WTC11 (cell line): ENCODE results near the gene PLXNB1. TPM values are rescaled to one million over a fixed set of nuclear protein-coding genes. Genes with fewer than 3 reads are reported as not detected.

Experiments
- CBFB ChIP-seq: sonication (generic); formaldehyde crosslinking; IDR thresholded peaks from 2 replicates; pipeline ENCODE4 v1.8.1; 2022; ENCODE audit warnings: mild to moderate bottlenecking, low read depth, missing genetic modification reagents
- CREM ChIP-seq: sonication (generic); formaldehyde crosslinking; IDR thresholded peaks from 2 replicates; pipeline ENCODE4 v1.8.1; 2022; ENCODE audit warnings: mild to moderate bottlenecking, missing genetic modification reagents, moderate library complexity
- ETV6 ChIP-seq: sonication (generic); formaldehyde crosslinking; IDR thresholded peaks from 2 replicates; pipeline ENCODE4 v1.8.1; 2022; ENCODE audit warnings: mild to moderate bottlenecking, missing genetic modification reagents
- FOXP1 ChIP-seq: sonication (generic); formaldehyde crosslinking; IDR thresholded peaks from 2 replicates; pipeline ENCODE4 v1.8.0; 2022; ENCODE audit warnings: missing genetic modification reagents, mild to moderate bottlenecking, moderate library complexity, borderline replicate concordance
- JAZF1 ChIP-seq: fragments of 250-450 bp; sonication (Bioruptor Pico); IDR thresholded peaks from 2 replicates; pipeline ENCODE4 v1.9.0; 2021; ENCODE audit warnings: moderate library complexity, mild to moderate bottlenecking, inconsistent platforms
- JUN ChIP-seq: sonication (generic); formaldehyde crosslinking; IDR thresholded peaks from 2 replicates; pipeline ENCODE4 v1.8.0; 2023; ENCODE audit warnings: mild to moderate bottlenecking, missing genetic modification reagents
- KAT7 ChIP-seq: sonication (generic); formaldehyde crosslinking; IDR thresholded peaks from 2 replicates; pipeline ENCODE4 v1.8.1; 2023; ENCODE audit warnings: missing genetic modification reagents, mild to moderate bottlenecking, borderline replicate concordance
- MYBL2 ChIP-seq: sonication (generic); formaldehyde crosslinking; IDR thresholded peaks from 2 replicates; pipeline ENCODE4 v1.8.1; 2023; ENCODE audit warnings: mild to moderate bottlenecking, moderate library complexity, missing genetic modification reagents
- NFATC4 ChIP-seq: fragments of 250-450 bp; sonication (Bioruptor Pico); IDR thresholded peaks from 2 replicates; pipeline ENCODE4 v1.9.0; 2021; ENCODE audit warnings: mild to moderate bottlenecking
- NR1H2 ChIP-seq: sonication (generic); formaldehyde crosslinking; IDR thresholded peaks from 2 replicates; pipeline ENCODE4 v1.9.0; 2021; ENCODE audit warnings: mild to moderate bottlenecking, moderate library complexity, missing genetic modification reagents
- SMAD4 ChIP-seq: sonication (generic); formaldehyde crosslinking; IDR thresholded peaks from 2 replicates; pipeline ENCODE4 v1.8.0; 2022; ENCODE audit warnings: mild to moderate bottlenecking, missing genetic modification reagents
- TCF7 ChIP-seq: sonication (generic); formaldehyde crosslinking; IDR thresholded peaks from 2 replicates; pipeline ENCODE4 v1.8.0; 2022; ENCODE audit warnings: mild to moderate bottlenecking, low read depth, missing genetic modification reagents, moderate library complexity
- TEAD4 ChIP-seq: sonication (generic); formaldehyde crosslinking; IDR thresholded peaks from 2 replicates; pipeline ENCODE4 v1.8.0; 2022; ENCODE audit warnings: mild to moderate bottlenecking, missing genetic modification reagents
- ZNF219 ChIP-seq: sonication (generic); formaldehyde crosslinking; IDR thresholded peaks from 2 replicates; pipeline ENCODE4 v1.8.0; 2023; ENCODE audit warnings: missing genetic modification reagents, mild to moderate bottlenecking, borderline replicate concordance
- ZNF232 ChIP-seq: sonication (generic); formaldehyde crosslinking; IDR thresholded peaks from 2 replicates; pipeline ENCODE4 v1.8.0; 2022; ENCODE audit warnings: mild to moderate bottlenecking, missing genetic modification reagents
- ZNF317 ChIP-seq: sonication (generic); formaldehyde crosslinking; IDR thresholded peaks from 2 replicates; pipeline ENCODE4 v1.8.1; 2023; ENCODE audit warnings: low read depth, mild to moderate bottlenecking, moderate library complexity, missing genetic modification reagents, borderline replicate concordance
- ZNF396 ChIP-seq: fragments of 250-450 bp; sonication (Bioruptor Pico); IDR thresholded peaks from 2 replicates; pipeline ENCODE4 v1.8.0; 2021; ENCODE audit warnings: mild to moderate bottlenecking, moderate library complexity, borderline replicate concordance
- ZNF423 ChIP-seq: fragments of 250-450 bp; sonication (Bioruptor Pico); IDR thresholded peaks from 2 replicates; pipeline ENCODE4 v2.1.2; 2022; ENCODE audit warnings: mild to moderate bottlenecking, moderate library complexity
- total RNA-seq: library from RNA; stranded (reverse); gene quantifications from 3 replicates; pipeline ENCODE4 v1.2.3, GENCODE V29; 2021
- TF ChIP-seq, protein P1 (sequence below): sonication (generic); formaldehyde crosslinking; IDR thresholded peaks from 2 replicates; pipeline ENCODE4 v1.8.1; 2022; ENCODE audit warnings: mild to moderate bottlenecking, missing genetic modification reagents, moderate library complexity, borderline replicate concordance
- TF ChIP-seq, protein P2 (sequence below): sonication (generic); formaldehyde crosslinking; conservative IDR thresholded peaks from 2 replicates; pipeline ENCODE4 v1.8.1; 2022; ENCODE audit warnings: mild to moderate bottlenecking, missing genetic modification reagents
- TF ChIP-seq, protein P3 (sequence below): sonication (generic); formaldehyde crosslinking; IDR thresholded peaks from 2 replicates; pipeline ENCODE4 v1.8.0; 2023; ENCODE audit warnings: missing genetic modification reagents, mild to moderate bottlenecking, borderline replicate concordance
- TF ChIP-seq, protein P4 (sequence below): sonication (generic); formaldehyde crosslinking; IDR thresholded peaks from 2 replicates; pipeline ENCODE4 v1.8.1; 2023; ENCODE audit warnings: mild to moderate bottlenecking, missing genetic modification reagents, moderate library complexity
- TF ChIP-seq, protein P5 (sequence below): sonication (generic); formaldehyde crosslinking; IDR thresholded peaks from 2 replicates; pipeline ENCODE4 v1.8.1; 2022; ENCODE audit warnings: low read depth, mild to moderate bottlenecking, moderate library complexity, missing genetic modification reagents, borderline replicate concordance
- TF ChIP-seq, protein P6 (sequence below): sonication (generic); formaldehyde crosslinking; IDR thresholded peaks from 2 replicates; pipeline ENCODE4 v1.8.1; 2023; ENCODE audit warnings: mild to moderate bottlenecking, moderate library complexity, missing genetic modification reagents
- TF ChIP-seq, protein P7 (sequence below): fragments of 250-450 bp; sonication (Bioruptor Pico); conservative IDR thresholded peaks from 2 replicates; pipeline ENCODE4 v1.9.0; 2021; ENCODE audit warnings: mild to moderate bottlenecking
- TF ChIP-seq, protein P8 (sequence below): sonication (generic); formaldehyde crosslinking; IDR thresholded peaks from 2 replicates; pipeline ENCODE4 v1.8.1; 2022; ENCODE audit warnings: low read depth, missing genetic modification reagents, borderline replicate concordance

The PLXNB1 gene
- total RNA-seq, 1 experiment from 2014 or later: 143 TPM

DNA sequence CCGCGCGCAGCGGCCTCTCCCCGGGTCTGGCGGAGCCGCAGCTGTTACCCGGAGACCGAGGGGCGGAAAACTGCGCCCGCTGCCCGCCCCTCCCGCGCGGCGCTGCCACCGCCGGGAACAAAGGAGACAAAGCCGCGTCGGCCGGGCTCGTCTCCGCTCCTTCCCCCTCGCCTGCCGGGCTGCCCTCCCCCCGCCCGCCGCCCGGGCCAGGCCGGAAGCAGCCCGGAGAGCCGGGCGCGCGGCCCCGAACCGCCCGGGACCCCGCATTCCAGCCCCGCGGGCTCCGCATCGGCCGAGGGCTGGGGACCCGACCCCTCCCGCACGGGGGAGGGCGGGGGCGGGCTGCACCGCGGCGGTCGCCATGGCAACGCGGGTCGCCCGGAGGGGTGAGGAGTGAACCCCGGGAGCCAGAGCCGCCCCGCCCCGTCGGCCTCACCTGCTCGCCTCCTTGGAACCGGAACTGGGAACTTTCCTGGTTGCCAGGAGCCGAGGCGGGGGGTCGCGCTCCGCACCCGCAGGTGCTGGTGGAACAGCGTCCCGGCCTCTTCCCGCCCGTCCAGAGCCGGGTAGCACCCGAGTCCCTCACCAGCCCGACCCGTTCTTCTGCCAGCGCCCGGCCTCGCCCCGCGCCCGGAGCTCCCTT, 448 bp downstream of the PLXNB1 start (continued):
- TF ChIP-seq FOXP1 (no peak), ZNF317 (CRISPR knock-in tag) (no peak; the same call in 1 of the 2 replicates), TCF7 (CRISPR knock-in tag) (no peak), JUN (CRISPR knock-in tag) (0 out of 2 replicates have a peak, but pooled peaks have one; percentile 20), CBFB (CRISPR knock-in tag) (no peak), JAZF1 (CRISPR knock-in tag) (no peak), MYBL2 (CRISPR knock-in tag) (no peak), CREM (CRISPR knock-in tag) (no peak), NR1H2 (no peak), ETV6 (no peak; the same call in 1 of the 2 replicates), NFATC4 (CRISPR knock-in tag) (no peak), TEAD4 (CRISPR knock-in tag) (no peak), ZNF396 (no peak), SMAD4 (CRISPR knock-in tag) (no peak), ZNF219 (CRISPR knock-in tag) (no peak), ZNF232 (CRISPR knock-in tag) (no peak), KAT7 (no peak), ZNF423 (CRISPR knock-in tag) (peak; percentile 79)
- TF ChIP-seq, protein P1, sequence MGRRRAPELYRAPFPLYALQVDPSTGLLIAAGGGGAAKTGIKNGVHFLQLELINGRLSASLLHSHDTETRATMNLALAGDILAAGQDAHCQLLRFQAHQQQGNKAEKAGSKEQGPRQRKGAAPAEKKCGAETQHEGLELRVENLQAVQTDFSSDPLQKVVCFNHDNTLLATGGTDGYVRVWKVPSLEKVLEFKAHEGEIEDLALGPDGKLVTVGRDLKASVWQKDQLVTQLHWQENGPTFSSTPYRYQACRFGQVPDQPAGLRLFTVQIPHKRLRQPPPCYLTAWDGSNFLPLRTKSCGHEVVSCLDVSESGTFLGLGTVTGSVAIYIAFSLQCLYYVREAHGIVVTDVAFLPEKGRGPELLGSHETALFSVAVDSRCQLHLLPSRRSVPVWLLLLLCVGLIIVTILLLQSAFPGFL: no peak
- TF ChIP-seq, protein P2, sequence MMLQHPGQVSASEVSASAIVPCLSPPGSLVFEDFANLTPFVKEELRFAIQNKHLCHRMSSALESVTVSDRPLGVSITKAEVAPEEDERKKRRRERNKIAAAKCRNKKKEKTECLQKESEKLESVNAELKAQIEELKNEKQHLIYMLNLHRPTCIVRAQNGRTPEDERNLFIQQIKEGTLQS (CRISPR knock-in tag): no peak
- TF ChIP-seq, protein P3, sequence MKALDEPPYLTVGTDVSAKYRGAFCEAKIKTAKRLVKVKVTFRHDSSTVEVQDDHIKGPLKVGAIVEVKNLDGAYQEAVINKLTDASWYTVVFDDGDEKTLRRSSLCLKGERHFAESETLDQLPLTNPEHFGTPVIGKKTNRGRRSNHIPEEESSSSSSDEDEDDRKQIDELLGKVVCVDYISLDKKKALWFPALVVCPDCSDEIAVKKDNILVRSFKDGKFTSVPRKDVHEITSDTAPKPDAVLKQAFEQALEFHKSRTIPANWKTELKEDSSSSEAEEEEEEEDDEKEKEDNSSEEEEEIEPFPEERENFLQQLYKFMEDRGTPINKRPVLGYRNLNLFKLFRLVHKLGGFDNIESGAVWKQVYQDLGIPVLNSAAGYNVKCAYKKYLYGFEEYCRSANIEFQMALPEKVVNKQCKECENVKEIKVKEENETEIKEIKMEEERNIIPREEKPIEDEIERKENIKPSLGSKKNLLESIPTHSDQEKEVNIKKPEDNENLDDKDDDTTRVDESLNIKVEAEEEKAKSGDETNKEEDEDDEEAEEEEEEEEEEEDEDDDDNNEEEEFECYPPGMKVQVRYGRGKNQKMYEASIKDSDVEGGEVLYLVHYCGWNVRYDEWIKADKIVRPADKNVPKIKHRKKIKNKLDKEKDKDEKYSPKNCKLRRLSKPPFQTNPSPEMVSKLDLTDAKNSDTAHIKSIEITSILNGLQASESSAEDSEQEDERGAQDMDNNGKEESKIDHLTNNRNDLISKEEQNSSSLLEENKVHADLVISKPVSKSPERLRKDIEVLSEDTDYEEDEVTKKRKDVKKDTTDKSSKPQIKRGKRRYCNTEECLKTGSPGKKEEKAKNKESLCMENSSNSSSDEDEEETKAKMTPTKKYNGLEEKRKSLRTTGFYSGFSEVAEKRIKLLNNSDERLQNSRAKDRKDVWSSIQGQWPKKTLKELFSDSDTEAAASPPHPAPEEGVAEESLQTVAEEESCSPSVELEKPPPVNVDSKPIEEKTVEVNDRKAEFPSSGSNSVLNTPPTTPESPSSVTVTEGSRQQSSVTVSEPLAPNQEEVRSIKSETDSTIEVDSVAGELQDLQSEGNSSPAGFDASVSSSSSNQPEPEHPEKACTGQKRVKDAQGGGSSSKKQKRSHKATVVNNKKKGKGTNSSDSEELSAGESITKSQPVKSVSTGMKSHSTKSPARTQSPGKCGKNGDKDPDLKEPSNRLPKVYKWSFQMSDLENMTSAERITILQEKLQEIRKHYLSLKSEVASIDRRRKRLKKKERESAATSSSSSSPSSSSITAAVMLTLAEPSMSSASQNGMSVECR (CRISPR knock-in tag): no peak; the same call in 1 of the 2 replicates
- TF ChIP-seq, protein P4, sequence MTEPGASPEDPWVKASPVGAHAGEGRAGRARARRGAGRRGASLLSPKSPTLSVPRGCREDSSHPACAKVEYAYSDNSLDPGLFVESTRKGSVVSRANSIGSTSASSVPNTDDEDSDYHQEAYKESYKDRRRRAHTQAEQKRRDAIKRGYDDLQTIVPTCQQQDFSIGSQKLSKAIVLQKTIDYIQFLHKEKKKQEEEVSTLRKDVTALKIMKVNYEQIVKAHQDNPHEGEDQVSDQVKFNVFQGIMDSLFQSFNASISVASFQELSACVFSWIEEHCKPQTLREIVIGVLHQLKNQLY (CRISPR knock-in tag): 0 out of 2 replicates have a peak, but pooled peaks have one; percentile 50
- TF ChIP-seq, protein P5, sequence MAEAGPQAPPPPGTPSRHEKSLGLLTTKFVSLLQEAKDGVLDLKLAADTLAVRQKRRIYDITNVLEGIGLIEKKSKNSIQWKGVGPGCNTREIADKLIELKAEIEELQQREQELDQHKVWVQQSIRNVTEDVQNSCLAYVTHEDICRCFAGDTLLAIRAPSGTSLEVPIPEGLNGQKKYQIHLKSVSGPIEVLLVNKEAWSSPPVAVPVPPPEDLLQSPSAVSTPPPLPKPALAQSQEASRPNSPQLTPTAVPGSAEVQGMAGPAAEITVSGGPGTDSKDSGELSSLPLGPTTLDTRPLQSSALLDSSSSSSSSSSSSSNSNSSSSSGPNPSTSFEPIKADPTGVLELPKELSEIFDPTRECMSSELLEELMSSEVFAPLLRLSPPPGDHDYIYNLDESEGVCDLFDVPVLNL (CRISPR knock-in tag): peak; percentile 9; the same call in 1 of the 2 replicates
- TF ChIP-seq, protein P6, sequence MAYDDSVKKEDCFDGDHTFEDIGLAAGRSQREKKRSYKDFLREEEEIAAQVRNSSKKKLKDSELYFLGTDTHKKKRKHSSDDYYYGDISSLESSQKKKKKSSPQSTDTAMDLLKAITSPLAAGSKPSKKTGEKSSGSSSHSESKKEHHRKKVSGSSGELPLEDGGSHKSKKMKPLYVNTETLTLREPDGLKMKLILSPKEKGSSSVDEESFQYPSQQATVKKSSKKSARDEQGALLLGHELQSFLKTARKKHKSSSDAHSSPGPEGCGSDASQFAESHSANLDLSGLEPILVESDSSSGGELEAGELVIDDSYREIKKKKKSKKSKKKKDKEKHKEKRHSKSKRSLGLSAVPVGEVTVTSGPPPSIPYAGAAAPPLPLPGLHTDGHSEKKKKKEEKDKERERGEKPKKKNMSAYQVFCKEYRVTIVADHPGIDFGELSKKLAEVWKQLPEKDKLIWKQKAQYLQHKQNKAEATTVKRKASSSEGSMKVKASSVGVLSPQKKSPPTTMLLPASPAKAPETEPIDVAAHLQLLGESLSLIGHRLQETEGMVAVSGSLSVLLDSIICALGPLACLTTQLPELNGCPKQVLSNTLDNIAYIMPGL (CRISPR knock-in tag): no peak
- TF ChIP-seq, protein P7, sequence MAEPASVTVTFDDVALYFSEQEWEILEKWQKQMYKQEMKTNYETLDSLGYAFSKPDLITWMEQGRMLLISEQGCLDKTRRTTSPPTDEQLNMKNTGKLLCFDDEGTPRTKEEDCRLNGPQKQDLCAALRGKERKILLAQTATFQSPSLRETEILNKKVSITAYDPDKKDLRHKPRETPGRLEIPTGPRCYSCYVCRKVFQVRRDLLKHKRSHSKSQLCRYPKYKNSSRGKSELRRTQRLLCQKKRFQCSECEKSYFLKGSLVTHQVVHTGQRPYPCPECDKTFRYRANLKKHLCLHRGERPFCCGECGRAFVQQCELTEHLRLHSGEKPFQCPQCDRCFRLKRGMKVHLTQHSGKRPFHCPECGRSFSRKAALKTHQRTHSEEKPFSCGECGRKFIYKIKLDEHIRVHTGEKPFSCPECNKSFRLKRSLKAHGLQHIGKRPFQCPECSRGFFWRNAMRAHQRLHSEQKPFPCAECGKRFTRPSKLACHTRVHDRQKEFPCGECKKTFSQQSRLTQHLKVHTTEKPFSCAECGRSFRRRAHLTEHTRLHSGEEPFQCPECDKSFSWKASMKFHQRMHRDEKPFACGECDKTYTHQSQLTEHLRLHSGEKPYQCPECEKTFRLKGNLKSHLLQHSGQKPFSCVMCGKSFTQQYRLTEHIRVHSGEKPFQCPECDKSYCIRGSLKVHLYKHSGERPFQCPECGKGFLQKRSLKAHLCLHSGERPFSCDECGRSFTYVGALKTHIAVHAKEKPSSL: no peak
- TF ChIP-seq, protein P8, sequence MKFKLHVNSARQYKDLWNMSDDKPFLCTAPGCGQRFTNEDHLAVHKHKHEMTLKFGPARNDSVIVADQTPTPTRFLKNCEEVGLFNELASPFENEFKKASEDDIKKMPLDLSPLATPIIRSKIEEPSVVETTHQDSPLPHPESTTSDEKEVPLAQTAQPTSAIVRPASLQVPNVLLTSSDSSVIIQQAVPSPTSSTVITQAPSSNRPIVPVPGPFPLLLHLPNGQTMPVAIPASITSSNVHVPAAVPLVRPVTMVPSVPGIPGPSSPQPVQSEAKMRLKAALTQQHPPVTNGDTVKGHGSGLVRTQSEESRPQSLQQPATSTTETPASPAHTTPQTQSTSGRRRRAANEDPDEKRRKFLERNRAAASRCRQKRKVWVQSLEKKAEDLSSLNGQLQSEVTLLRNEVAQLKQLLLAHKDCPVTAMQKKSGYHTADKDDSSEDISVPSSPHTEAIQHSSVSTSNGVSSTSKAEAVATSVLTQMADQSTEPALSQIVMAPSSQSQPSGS (CRISPR knock-in tag): no peak
